ENCODE results near the gene CD109. TPM values are rescaled to one million over a fixed set of nuclear protein-coding genes. Genes with fewer than 3 reads are reported as not detected.

The CD109 gene
- total RNA-seq, 1 experiment from 2014 or later: 3.2 TPM

GRCh38 chr6:73669005-73669404, 27.0 kb upstream of the CD109 start:
- no peak overlapping the region for H2BK5ac ChIP-seq (ENCODE audit: insufficient read length, low read length)
- H3K79me1 ChIP-seq (ENCODE audit: insufficient read depth, low read depth, low read length, poor library complexity, severe bottlenecking): no peaks in the 10 kb centered on the region
- no peak overlapping the region for H3K4me2 ChIP-seq (ENCODE audit: insufficient read depth, insufficient read length, low read length)
- H3K18ac ChIP-seq (ENCODE audit: insufficient read length, low read depth, low read length): no peak overlapping the region
- Mint-ChIP-seq H3K9me3 (no peaks in the 10 kb centered on the region), H3K27ac (no peak overlapping the region), H3K36me3 (ENCODE audit: insufficient read depth in 1 of 3, low read depth in 3 of 3) (no peaks in the 10 kb centered on the region; a peak in 1 of 7 replicates), H3K4me3 (no peak overlapping the region), H3K27me3 (ENCODE audit: low read depth) (peaks cover 5% of the 10 kb centered on the region), H3K4me1 (no peaks in the 10 kb centered on the region)
- no peak overlapping the region for H2BK12ac ChIP-seq (ENCODE audit: insufficient read length, low read depth, low read length)
- H3K14ac ChIP-seq (ENCODE audit: insufficient read depth, low read length): no peak overlapping the region
- no peak for DNase-seq
- no peak overlapping the region for H2AFZ ChIP-seq (ENCODE audit: low read length)
- no peaks in the 10 kb centered on the region for H3K23me2 ChIP-seq (ENCODE audit: insufficient read length, low read depth, low read length, poor library complexity, severe bottlenecking)
- no peak overlapping the region for H2AK5ac ChIP-seq (ENCODE audit: insufficient read length, low read length)
- H3K27me3 ChIP-seq (ENCODE audit: insufficient read depth, low read length): no peaks in the 10 kb centered on the region
- H3K27ac ChIP-seq (ENCODE audit: insufficient read length, low read depth, low read length): no peak overlapping the region
- no peaks in the 10 kb centered on the region for H4K20me1 ChIP-seq (ENCODE audit: control insufficient read depth, insufficient read depth, insufficient read length)
- no peak overlapping the region for H3T11ph ChIP-seq (ENCODE audit: low read length)
- no peak overlapping the region for H2BK120ac ChIP-seq (ENCODE audit: low read depth, low read length, poor library complexity, severe bottlenecking)
- H3K56ac ChIP-seq (ENCODE audit: insufficient read length, low read depth, low read length): no peak overlapping the region
- no peak overlapping the region for H3K23ac ChIP-seq (ENCODE audit: insufficient read length, low read depth, low read length)
- H3K9ac ChIP-seq (ENCODE audit: extremely low read depth, insufficient read length, low read length): no peak overlapping the region
- H2BK20ac ChIP-seq (ENCODE audit: low read depth, low read length, poor library complexity, severe bottlenecking): no peak overlapping the region
- TF ChIP-seq CTCF (conservative IDR thresholded peaks at IDR 0.05): no peak
- H4K8ac ChIP-seq (replicated peaks; ENCODE audit: insufficient read length, low read depth, low read length): no peak overlapping the region
- H3K4me1 ChIP-seq (ENCODE audit: insufficient read depth, low read length): no peaks in the 10 kb centered on the region
- H4K5ac ChIP-seq (ENCODE audit: insufficient read length, low read depth, low read length): no peak overlapping the region
- no CpG with 5 or more reads among the region's 1 CpG for WGBS (ENCODE audit: extremely low coverage, insufficient read length, low lambda C conversion rate)
- no peaks in the 10 kb centered on the region for H3K79me2 ChIP-seq (ENCODE audit: insufficient read depth, low read length)
- H3K9me3 ChIP-seq (ENCODE audit: control insufficient read depth, low read depth, low read length): no peaks in the 10 kb centered on the region
- no peak overlapping the region for H4K91ac ChIP-seq (ENCODE audit: insufficient read length, low read depth, low read length)
- H3K4ac ChIP-seq (ENCODE audit: low read depth, low read length): no peak overlapping the region
- H2BK15ac ChIP-seq (ENCODE audit: low read depth, low read length): no peak overlapping the region
